NCI-H2196 treated with DMSO at 0.1 percent for 48 hours (cell line): ENCODE measurements around the gene MKS1.
A peak's percentile ranks its signal among the peaks of the same experiment; 100 is the strongest.

Experiments
- DNase-seq: peaks from one replicate; lab custom pipeline; 2025; ENCODE audit not compliant: unreplicated experiment; lab: John Stamatoyannopoulos, UW

Gene MKS1

DNA sequence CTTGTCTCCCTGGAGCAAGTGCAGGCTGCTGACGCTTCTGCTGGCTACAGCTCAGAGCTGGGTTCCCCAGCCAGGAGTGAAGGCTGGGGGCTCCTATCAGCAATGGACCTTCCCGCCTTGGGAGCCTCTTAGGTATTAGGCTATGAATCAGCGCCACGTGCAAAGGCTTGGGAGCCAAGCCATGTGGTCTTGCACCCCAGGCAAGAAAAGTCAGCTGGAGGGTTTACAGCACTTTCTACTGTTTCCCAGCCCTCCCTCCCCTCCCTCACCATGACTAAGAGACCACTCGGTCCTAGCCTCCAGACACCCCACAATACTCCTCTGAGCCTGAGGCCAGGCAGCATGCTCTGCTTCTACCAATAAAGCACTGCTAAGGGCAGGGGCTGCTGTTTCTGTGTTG is 14.3 kb downstream of the MKS1 start:
- no peak for DNase-seq

DNA sequence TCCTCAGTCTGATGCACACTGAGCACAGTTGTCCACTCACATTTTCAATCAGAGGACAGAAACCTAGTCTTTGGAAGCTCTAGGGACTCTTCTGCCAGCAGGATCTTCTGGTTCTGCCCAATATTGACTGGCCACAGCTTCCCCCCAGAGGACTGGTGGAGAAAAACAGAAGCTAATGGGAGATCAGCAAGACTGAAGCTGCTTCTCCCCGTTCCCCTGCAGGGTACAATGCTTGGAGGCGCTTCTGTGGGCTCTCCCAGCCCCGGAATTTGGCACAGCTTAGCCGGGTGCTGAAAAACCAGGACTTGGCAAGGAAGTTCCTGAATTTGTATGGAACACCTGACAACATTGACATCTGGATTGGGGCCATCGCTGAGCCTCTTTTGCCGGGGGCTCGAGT is 16.2 kb downstream of the MKS1 start:
- no peak for DNase-seq

DNA sequence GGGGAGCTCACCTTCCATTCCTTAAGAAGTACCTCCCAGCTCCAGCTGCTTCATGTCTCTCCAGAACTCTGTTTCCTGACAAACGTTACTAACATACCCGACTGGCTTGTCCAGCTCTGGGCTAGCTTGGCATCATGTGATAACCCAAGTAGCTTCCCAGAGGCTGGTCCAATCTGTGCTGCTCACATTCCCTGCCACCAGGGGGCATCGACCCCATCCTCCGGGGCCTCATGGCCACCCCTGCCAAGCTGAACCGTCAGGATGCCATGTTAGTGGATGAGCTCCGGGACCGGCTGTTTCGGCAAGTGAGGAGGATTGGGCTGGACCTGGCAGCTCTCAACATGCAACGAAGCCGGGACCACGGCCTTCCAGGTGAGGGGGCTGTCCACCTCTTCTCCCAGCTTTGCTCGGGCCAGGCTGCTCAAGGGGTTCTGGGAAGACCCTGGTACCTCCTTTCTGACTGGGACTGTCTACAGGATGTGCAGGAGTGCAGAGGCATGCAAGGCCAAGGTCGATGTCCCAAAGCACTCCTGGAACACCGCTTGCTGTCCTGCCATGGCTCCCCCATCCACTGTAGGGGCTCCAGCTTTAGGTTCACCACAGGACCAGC is 18.9 kb downstream of the MKS1 start:
- DNase-seq, result no peak

DNA sequence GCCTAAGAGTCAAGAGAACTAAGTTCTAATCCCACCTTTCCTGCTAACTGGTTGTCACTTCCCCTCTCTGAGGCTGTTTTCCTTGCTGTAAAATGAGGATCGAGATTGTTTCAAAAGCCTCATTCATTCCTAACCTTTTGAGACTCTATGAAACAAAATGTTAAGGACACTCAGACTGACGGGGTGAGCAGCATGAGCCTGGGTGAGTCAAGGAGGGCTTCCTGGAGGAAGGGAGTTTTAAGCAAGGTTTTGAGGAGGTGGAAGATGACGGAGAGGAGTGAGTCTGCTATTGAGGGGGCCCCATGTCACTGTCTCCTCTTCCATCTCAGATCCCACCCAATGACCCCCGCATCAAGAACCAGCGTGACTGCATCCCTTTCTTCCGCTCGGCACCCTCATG is 22.4 kb downstream of the MKS1 start:
- DNase-seq, result no peak

DNA sequence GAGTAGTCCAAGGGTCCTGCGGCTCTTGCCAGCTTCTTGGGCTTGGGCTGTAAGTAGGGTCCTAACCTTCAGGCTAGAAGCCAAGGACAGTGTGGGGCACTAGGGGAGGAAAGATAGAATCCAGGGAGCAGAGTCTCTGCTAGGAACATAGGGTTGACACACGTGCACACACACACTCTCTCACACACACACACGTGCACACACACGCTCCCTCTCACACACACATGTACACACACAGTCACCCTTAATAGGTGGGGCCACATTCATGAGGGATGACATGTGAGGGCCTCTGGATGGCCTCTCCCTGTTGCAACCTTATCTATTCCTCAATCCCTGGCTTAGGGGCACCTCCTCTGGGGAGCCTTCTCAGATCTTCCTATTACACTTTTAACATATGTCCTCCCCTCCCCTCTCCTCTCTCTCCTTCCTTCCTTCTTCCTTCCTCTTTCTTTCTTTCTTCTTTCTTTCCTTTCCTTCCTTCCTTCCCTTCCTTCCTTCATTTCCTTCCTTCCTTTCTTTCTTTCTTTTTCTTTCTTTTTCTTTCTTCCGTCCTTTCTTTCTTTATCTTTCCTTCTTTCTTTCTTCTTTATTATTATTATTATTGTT is 23.4 kb downstream of the MKS1 start:
- no peak for DNase-seq

DNA sequence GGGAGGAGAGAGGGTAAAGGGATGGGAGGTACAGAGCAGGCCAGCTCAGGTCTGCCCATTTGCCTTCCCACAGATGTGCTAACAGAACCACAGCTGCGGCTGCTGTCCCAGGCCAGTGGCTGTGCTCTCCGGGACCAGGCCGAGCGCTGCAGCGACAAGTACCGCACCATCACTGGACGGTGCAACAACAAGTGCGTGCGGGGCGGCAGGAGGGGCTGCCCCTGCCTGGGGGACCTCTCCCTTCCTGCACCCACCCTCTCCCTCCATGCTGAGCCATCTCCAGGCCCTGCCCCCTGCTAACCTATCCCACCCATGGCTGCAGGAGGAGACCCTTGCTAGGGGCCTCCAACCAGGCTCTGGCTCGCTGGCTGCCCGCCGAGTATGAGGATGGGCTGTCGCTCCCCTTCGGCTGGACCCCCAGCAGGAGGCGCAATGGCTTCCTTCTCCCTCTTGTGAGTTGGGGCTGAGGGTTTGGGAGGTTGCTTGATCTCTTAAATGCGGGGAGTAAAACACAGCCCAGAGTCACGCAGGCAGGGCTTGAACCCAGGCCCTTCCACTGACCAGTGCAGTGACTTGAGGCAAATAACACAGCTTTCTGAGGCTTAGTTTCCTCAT is 25.3 kb downstream of the MKS1 start:
- no peak for DNase-seq

DNA sequence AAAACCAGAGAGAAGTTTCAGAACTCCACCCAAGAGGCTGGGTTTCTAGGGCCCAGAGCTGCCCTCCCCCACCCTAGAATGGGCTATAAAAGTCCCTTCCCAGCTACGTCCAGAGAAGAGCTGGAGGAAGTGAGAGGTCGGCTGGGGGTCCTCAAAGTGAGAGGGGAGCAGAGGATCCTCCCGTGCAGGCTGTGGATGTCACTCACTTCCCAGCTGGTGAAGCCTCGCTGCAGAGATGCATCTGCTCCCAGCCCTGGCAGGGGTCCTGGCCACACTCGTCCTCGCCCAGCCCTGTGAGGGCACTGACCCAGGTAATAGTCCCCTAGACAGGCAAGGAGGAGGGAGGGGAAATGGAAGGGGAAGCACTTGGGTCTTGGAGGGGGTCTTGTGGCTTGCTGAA is 26.4 kb downstream of the MKS1 start, which contains the start of gene EPX:
TSS of gene EPX (plus strand) at position 115 of the 400 bp plus-strand sequence. CDS start at position 236, 121 bp downstream.
- no peak for DNase-seq

DNA sequence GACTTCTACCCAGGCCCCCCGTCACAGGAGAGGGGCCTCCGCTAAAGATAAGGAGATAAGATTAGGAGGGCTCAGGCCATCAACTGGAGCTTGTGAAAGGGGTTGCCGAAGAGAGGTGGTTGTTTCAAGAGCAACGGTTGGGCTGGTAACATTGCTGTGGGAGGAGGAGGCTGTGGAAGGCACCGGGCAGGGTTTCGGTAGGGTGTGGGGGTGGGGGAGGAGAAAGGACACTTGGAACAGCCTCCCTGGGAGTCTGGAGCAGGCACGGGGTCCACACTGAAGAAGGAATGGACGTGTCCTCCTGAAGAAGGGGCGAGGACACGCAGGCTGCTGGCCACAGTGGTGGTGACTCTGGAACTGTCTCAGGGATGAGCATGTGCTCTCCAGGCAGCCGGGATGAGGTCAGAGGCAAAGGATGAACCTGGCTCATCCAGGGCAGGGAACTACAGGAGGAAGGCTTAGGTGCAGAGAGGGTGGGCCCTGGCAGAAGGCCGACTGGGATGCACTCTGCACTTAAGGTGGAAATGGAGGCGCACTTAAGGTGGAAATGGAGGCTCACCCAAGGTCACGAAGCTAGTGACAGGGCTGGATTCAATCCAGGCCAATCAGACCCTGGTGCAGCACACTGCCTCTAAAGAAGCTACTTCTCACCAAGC is 27.7 kb downstream of the MKS1 start:
- DNase-seq, result no peak

DNA sequence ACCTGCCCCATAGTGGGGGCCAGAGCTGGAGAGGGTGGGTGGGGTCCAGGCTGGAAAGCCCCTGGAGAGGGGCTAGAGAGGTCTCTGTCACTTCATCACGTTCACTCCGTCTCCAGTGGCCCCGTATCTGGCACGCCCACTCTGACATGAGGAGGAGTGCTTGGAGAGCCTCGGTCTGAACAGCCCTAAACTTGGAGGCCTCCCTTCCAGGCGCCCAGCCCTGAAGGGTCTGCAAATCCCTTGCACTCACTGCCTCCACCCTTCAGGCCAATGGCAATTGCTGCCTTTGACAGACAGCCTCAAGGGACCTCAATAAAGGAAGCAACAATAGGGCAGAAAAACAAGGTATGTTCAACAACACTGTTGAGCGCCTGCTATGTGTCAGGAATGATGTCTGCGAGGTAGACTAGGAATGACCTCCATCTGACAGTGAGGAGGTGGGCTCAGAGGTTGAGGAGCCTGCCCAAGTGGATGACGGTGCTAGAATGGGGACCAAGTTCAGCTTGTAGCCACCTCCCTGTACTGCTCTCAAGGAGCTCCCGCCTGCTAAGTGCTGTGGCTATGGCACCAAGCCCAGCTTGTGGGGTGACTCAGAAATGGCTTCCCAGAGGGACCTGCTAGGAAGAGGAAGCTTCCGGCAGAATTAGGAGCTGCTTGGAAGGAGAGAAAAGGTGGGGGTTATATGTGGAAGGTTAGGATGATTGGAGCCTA is 29.5 kb downstream of the MKS1 start:
- peak; percentile 13 for DNase-seq

DNA sequence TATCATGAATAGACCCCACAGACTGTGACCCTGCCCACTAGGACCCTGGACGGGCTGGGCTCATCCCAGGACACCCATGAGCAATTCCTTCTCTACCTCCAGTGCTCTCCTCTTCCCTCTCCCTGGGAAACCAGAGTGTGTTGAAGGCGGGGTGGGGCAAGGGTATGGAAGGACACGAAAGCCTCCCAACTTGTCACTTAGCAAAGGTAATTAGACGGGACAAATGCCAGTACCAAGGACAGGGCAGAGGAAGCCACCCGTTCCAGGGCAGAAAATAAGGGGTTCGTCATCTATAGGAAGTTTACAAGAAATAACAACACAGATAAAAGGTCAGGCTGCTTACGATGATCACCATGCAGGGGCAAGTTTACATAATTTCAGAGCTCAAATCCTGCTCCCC is 31.4 kb downstream of the MKS1 start:
- DNase-seq, result no peak

DNA sequence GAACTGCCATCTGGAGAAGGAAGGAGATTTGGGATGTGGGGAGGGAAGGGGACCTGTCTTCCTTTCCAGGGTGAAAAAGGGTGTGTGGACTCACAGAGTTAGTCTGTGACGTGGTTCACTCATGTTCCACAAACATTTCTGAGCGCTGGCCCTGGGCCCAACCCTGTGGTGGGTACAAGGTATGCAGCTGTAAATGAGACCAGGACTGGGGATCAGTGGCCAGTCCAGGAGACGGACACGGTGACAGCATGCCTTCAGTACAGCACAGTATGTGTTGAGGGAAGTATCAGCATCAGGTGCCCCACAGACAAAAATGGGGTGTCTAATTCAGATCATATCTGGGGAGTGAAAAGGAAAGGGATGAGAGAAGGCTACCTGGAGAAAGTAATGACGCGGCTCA is 32.0 kb downstream of the MKS1 start:
- no peak for DNase-seq

DNA sequence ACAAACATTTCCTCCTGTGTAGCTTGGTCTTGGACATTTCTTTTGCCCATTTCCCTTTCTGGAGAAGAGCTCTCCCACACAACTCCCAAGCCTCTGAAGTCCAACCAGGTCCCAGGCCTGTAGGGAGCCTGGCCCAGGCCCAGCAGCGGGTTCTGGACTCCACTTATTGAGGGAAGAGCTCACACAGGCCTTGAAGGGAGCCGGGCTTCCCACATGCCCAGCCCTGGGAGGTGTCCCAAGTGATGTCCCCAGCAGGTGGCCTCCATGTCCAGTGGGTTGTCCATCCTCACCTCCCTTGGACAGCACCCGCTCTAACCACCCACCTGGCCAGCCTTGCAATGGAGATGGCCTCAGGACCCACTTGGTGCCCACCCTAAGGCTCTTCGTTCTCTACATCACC is 32.5 kb downstream of the MKS1 start:
- no peak for DNase-seq

DNA sequence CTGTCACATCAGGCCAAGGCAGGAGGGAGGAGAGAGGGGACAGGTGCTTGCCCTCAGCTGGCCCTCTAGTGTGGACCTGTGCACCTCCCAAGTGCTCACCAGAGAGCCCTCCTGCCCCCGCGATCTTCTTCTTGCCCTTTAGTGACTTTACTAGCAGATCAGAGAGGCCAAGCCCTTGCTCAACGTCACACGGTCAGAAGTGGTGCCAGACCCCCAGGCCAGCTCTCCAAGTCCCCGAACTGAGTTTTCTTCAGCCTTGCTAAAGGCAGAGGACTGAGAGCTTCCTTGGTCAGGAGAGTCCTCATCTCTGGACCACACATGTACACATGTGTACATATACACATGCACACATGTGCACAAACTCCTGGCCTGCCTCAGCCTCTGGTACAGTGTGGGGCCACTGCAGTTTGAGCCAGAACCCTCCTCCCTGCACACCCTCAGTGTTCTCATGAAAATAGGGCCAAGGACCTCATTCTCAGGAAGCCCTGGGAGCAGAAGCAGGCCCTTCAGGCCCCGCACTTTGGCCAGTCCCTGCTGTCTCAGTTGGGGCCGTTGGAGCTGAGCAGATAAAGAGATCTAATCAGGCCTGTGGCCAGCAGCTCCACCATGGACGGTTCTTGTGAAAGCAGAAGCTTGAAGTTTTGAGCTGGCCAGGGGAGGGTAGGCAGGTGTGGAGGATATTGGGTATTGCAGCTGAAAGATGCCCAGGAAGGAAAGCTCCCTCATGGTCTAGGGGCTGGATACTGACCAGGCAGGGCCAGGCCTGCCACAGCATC is 33.9 kb downstream of the MKS1 start:
- DNase-seq, result no peak

DNA sequence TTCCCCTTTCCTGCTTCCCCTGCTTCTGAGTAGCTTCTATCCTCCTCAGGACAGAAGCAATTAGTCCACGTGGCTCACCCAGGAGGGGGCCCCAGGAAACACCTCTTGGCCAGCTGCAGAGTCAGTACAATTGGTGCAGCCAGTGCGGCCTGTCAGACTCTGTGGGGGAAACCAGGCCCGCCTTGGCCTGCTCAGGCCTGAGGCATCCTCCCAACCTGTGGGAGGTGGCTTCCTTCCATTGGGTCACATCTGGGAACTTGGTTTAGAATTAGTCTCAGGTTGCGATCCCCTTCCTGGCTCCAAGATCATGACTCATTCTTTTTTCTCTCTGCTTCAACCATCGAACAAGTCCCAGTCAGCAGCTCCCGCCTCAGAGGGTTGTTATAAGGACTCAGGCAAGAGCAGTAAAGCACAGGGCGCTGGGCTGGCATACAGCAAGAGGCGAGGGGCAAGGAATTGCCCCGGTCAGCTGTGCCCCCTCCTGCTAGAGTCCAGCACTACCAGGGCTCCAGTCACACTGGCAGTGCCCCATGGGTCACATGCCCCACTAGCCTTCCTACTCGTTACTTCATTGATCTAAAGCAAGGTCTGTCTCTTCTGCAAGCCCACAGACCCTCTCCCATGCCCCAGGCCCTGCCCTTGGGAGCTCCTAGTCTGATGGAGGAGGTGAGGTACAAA is 34.6 kb downstream of the MKS1 start:
- no peak for DNase-seq

DNA sequence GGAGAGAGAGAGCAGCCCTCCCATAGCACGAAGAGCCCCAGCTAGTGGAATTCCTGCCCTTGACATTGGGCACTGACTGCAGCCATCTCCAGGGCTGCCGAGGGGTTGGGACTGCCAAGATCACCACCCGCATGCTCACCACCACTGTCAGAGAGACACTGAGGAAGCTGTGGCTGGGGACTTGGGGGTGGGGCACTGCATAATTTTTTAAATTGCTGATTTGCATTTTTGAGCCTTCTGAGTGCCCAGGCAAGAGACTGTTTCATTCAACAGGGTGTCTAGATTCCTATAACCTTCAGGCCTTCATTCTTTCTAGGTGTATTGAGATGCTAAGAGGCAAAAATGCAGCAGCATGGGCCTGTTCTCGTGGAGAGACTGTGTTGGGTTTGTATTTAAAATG is 35.5 kb downstream of the MKS1 start:
- no peak for DNase-seq

DNA sequence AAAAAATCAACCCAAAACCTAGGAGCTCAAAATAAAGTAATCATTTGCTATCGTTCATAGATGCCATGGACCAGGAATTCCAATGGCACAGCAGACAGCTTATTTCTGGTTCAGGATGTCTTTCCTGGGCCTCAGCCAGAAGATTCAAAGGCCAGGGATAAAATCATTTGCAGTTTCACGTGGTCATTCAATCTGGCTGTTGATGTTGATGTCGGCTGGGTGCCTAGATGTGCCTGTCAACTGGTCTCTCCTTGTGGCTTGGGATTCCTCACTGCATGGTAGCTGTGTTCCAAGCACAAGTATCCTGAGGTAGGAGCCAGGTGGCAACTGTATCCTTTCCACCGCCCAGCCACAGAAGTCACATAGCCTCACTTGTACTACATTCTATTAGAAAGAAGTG is 37.3 kb downstream of the MKS1 start:
- DNase-seq, result no peak

DNA sequence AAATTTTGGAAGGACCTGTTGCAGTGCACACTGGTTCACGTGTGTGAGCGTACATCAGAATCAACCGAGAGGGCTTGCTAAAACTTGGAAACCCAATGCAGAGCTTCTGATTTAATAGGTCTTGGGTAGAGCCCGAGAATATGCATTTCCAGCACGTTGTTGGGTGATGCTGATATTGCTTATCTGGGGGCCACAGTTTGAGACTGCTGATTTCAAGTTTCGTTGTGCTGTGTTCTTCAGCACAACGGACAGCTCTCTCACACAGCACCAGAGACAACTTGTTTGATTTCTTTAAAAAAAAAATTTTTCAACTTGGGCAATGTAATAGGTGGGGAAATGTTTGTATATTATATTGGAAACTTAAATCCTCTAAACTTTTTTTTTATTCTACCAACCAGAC is 42.9 kb downstream of the MKS1 start:
- no peak for DNase-seq

DNA sequence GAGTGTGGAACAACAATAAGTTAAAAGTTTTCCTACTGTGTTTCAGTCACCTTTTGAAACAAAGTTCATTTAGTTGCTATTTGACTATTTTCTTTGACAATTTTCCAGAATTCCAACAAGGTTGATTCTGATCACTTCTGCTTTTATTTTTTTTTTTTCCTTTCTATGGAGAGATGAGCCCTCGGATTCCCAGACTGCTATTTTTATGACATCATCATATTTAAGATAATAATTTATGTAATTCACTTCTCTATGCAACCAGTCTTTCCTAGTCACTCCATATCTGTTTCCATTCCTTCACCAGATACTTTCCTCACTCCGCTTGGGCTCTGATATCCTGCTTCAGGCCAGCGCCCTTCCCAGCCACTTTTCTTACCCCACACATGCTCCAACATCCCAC is 44.2 kb downstream of the MKS1 start:
- no peak for DNase-seq

DNA sequence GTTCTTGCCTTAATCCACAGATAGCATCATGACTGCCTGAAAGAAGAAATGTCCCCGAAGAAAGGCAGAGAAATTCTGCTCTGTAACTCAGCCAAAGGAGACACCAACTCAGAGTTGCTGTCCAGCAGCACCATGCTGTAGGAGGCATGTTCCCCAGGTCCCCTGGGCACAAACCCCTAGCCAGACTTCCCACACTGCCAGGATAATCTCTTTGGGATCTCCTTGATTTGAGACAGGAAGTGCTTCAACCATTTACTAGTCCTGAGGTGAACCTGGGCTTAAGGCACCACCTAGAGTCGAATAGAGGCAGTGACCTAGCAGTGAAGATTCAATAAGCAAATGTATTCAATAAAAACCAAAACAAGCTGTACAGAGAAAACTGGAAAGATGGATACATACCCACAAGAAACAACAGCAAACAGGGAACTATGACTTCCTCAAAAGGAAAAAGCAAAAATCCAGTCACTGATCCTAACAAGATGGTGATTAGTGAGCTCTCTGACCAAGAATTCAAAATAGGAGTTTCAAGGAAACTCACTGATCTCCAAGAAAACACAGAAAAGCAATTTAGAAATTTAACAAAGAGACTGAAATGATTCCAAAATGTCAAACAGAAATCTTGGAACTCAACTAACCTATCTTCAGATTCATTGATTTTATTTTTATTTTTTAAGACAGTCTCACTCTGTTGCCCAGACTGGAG is 46.5 kb downstream of the MKS1 start:
- peak; percentile 22 for DNase-seq

DNA sequence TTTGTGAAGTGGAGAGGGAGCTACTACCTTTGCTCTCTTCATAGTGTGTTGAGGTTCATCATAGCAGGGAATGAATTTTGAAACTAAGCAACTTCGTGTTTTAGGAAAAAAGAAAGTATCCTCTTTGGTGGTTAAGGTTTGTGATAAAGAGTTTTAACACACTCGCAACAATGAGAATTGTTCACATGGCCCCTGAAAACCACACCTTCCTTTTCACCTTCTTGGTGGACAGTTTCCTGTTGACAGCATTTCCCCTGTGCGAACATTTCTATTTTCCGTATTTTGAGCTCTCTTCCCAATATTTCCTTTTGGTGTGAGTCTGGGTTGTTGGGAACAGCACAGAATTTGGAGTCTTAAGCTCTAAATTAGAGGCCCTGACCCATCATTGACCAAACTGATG is 48.4 kb downstream of the MKS1 start:
- DNase-seq, result no peak
